GM19035 (cell line): ENCODE measurements around the gene NCAPD3.
A peak's percentile ranks its signal among the peaks of the same experiment; 100 is the strongest.

Experiments used
- ATAC-seq: cut with Tn5 transposase; IDR thresholded peaks from one replicate; pipeline ENCODE4 v1.9.1; 2021; ENCODE audit not compliant: unreplicated experiment

The NCAPD3 gene

DNA sequence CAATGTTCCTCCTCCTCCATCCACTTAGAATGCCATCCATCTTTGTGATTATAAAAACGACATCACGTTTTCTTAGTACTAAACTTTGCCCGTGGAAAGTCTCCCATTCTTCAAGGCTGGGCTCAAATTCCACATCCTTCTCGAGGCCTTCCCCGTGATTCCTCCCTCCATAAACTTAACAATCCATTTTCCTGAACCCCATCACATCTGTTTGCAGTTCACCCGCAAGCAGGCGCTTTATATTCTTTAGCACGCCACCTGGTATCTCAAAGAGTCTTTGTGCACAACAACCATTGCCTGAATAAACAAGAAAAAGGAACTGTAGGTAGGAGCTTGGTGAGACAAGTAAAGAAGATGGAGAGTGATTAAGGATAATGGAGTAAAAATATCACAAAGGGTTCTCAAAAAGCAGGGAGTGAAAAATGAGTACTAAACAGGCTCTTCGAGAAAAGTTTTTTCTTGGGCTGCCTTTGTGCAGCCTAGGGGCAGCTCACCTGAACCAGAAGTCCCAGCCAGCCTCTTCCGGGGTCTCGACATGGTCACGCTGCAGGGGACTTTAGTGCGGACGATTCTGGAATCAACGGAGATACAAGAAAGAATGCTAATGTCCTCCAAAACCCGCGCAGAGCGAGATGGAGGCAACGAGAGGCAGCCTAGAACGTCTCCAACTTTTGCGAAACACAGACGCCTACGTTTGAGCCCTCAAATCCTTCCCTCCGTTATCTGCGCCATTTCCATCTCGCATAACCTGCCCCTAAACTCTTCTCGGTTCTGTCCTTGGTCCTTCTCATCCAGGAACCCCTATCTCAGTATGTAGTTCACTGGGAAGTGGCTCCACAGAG is 28.8 kb upstream of the NCAPD3 start:
- ATAC-seq, result peak; percentile 28

DNA sequence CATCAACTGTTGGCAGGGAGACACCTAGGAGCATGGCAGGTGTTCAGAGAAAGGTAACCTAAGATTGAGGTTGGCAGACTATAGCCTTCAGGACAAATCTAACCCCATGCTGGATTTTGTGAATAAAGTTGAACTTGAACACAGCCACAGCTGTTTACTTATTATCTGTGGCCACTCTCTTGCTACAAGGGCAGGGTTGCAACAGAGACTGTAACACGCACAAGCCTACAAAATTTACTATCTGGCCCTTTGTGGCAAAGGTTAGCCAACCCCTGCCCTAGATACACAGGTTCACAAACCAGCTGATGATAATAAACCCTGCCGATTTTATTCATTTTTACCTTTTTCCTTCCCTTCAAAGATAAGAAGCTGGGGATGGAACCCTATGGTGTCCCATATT is 26.9 kb upstream of the NCAPD3 start:
- no peak for ATAC-seq

DNA sequence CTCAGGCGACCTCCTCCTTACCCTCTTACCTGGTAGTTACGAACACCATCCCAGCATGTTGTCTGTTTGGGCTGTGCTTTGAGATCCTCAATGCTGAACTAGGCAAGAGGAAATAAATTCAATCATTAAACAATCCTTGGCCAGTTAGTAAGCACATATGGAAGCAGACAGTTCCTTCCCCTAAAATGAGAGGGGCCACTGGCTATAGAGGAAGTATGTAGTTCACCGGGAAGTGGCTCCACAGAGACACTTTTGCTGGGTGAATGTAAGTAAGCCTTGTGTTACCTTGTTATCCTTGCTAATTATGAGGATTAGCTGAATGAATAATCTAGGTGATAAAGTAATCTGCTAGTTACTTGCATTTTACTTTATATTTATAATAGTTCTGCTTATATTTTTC is 26.5 kb upstream of the NCAPD3 start:
- no peak for ATAC-seq

DNA sequence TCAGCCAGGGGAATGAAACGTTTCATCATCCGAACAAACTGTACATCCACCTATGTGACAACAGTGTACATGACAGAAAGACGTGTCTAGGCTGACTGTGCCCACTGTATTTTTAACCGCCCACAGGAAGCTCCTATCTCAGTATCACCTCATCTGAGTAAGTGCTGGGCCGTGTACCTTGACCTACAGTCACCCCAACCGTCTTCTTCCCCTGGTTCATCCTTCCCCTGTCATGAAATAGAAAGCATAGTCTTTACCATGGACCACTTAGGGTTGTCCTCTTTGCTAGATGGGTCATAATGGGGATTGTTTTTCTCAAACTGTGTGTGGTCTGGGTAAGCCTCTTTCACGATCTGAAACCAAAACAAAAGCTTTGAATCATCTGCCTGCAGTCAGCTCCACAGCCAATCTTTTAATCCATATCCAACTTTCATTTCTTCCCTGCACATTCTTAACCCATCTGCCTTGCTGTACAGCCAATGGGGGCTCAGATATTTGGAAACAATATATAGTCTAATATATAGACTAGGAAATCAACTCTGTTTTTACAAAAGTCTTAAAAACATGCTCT is 25.2 kb upstream of the NCAPD3 start:
- no peak for ATAC-seq

DNA sequence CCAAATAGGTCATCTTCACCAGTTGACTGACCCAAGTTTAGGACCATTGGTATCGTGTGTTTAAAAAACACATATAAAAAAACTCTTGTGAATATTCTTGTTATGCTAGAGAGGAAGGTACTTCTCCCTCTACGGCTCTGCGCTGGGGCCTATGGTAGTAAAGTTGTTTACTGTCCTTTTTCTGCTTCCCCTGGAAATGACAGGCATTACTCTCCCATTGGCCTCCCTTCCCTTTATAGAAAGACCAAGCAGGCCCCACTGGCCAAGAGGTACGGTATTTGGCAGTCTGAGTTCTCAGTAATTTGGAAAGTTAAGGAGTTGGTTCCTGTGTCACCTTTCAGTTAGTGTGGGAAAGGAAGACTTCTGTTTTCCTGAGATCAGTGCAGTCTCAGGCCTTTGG is 22.9 kb upstream of the NCAPD3 start:
- ATAC-seq, result no peak

DNA sequence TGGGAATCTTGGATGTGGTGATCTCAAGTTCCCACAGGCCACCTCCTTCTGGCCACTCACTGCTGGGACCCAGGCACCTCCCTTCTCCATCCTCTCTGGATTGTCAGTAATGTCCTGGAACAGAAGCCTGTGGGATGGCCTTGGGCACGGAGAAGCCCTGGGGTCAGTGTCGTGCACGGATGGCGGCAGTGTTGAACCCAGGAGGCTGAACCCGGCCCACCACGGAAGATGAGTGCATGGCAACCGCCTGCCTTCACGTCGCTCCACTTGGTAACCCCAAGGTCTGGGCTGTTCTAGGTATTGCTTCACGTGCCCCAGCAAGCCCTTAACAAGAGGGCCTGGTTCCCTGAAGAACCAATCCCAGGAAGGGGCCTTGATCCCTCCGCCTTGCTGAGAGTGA is 22.3 kb upstream of the NCAPD3 start:
- no peak for ATAC-seq

DNA sequence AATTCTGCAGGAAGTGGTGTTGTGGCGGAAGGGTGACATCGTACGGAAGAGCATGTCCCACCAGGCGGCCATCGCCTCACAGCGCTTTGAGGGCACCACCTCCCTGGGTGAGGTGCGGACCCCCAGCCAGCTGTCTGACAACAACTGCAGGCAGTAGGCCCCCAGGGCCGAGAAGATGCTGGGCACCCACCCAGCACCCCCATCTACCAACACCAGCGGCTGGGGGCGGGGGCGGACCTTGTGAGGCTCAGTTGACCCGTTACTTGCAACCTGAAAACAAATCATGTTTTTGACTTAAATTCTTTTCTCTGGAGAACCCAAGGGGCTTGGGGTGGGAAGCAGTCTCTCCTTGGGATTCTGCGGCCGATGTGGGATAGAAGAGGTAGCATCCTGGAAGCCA is 21.7 kb upstream of the NCAPD3 start:
- no peak for ATAC-seq

DNA sequence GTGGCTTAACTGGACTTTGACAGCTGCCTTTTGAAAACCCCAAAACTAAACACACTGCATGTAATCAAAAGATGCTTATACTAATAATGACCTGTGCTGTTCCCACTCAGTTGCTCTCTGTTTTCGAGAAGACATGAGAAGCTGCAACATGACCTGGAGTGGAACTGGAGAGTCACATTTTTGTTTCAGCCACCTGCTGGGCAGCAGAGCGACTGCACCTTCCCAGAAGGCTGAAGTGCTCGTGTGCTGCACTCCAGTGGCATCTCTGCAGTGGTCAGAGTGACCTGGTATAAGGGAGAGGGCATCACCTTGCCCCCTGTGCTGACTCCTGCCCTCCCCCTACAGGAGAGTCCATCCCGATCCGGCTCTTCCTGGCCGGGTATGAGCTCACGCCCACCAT is 20.8 kb upstream of the NCAPD3 start:
- ATAC-seq, result peak; percentile 76

DNA sequence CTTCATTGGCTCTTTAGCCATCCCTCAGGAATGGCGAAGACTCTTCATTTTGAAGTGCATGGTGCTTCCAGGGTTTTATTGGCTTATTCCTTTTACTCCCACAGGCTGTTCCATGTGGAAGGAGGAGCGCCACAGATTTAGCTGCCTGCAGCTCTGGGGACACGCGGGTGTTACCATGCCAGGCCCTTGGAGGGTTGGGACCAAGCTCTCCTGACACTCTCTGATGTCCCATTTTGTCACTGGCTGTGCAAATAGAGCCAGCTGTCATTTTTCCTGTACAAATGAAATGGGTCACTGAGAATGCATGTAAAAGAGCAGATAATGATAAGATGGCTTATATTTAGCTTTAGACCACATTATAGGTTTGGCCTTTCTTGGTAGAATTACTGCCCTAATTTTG is 20.1 kb upstream of the NCAPD3 start:
- ATAC-seq, result no peak

DNA sequence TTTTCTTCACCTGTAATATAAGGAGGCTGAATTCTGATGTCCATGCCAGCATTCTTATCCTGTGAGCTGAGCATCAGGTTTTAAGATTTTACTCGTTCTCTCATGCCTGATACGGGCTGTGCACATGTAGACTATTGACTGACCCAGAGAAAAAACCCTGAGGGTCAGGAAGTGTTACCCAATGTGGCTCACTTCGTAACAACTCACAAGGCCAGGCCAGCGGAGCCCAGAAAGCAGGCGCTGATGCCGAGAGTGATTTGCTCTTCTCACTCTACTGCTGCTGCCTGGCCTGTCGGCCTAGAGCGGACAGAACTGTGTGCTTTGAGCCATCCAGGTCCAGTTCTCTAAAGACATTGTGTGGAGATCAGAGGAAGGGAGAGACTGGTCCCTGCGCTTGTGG is 18.6 kb upstream of the NCAPD3 start:
- ATAC-seq, result no peak

DNA sequence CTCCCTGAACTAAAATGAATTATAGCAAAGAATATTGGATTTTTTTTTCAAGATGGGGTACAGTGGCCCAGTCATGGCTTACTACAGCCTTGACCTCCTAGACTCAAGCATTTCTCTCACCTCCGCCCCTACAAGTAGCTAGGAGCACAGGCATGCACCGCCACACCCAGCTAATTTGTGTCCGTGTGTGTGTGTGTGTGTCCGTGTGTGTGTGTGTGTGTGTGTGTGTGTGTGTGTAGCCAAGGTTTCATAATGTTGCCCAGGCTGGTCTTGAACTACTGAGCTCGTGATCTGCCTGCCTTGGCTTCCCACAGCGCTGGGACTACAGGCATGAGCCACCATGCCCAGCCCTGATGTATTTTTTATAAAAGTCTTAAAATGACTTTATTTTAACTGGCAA is 16.8 kb upstream of the NCAPD3 start:
- no peak for ATAC-seq

DNA sequence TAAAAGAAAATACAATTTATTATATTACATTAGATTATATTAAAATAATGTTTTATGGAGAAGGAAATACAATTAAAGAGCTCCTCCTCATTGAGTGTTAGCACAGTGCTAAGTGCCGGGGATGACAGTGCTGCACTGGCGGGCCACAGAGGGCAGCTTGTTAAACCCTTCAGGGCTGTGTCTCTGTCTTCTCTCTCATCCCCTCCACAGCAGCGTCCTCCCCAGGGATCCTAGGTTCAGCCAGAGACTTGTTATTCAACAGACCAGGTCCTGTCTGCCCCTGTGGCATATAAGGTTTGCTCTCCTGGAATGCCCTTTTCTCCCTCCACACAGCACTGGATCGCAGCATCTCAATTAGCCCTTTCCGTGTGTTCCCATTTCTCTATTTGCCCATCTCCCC is 15.2 kb upstream of the NCAPD3 start:
- no peak for ATAC-seq

DNA sequence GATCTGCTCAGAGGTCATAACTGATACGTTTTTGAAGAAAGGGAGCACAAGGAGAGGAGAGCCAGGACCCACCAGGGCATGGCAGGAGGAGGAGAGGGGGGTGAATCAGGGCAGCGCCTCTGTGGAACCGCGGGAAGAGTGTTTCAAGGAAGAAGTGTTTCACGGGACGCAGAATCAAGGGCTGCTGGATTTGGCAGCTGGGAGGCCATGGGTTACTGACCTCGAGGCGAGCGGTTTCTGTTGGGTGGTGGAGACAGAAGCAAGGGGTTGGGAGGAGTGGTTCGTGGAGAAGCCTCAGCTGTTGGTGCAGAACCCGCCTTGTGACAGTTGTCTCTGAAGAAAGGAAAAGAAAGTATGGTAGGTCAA is 13.8 kb upstream of the NCAPD3 start:
- no peak for ATAC-seq

DNA sequence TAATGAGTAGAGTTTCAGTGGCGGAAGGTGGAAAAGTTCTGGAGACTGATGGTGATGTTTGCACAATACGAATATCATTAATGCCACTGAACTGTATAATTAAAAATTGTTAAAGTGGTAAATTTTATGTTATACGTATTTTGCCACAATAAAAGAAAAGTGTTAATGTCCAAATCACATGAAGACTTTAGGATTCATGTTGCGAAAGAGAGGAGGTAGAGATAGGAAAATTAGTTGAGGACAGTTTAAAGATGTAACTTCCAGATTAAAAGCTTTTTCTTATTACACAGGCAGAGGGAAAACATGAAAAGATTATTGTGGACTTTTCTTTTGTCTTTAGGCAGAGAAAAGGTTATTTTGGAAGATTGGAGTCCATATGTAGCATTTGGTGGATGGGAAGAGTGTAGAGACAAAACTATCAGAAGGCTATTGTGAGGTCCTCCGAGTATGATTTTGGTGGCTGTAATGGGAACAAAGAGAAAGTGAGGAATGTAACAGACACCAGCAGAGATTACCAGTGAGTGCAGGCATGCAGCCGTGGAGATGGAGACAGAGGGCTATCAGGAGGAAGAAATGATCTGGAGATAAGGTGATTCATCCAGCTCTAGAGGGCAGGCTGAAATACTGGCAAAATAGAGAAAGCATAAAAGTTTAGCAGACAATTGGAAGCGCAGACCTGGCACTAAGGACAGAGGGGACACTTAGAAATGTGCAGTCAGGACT is 13.2 kb upstream of the NCAPD3 start:
- no peak for ATAC-seq

DNA sequence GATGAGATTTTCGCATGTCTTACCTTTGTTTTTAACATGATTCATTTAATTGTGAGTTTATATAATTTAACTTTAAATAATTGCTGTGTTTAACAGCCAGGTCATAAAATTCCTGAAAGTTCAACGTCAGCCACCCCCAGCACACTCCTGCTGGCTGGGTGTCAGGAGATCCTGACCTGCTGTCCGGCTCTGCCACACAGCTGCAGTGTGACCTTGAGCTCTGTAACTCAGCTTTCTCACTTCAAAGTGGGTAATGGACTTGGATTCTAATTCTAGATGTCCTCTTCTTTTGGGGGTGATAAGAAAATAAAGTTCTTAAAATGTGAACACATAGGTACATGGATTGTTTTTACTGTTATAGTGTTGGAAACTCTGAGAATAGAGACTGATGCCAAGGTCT is 11.6 kb upstream of the NCAPD3 start:
- ATAC-seq, result no peak

DNA sequence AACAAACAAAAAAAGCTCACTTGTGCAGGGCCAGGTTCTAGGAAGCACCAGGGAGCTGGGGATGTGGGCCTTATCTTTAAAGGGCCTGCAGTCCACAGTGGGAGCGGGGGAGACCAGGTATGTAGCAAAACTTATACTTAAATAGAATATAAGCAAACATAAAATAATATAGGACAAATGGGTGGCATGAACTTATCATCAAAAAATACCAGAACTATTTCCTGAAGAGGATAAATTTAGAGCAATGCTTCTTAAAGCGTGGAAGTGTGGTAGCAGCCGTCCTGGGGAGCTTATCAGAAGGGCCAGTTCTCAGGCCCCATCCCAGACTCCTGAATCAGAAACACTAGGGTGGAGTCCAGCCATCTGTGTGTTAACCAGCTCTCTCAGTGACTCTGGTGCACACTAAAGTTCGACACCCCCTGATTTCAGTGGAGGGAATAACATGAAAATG is 10.0 kb upstream of the NCAPD3 start:
- no peak for ATAC-seq

DNA sequence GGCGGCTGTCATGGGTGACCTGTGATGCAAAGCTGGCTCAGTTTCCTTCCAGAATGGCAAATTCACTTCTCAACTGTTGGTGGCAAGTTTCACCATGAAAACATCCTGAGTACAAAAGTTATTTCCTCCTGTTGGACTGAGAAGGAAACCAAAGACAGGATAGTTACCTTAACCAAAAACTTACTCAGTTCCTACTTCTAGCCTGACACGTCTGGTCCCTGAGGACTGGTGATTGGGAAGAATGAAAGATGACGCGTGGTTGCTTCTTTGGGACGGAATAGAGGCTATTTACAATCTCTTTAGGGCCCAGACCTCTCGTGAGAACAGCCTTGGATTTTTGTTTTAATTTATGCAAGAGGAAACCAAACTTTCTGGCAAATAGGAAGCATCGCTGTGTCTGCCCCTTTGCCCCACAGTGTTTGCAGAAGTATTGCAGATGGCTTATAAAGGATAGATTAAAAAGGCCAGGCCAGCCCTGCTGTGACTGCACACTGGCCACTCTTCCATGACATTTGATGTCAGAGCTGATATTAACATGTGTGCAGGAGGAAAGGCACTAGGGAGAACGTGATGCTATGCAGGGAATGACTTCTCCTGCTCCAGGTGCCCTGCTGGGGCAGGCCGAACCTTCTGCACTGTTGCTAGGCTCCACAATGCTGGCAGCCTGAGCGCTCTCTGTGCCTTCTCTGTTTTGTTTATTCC is 8.3 kb upstream of the NCAPD3 start:
- no peak for ATAC-seq

DNA sequence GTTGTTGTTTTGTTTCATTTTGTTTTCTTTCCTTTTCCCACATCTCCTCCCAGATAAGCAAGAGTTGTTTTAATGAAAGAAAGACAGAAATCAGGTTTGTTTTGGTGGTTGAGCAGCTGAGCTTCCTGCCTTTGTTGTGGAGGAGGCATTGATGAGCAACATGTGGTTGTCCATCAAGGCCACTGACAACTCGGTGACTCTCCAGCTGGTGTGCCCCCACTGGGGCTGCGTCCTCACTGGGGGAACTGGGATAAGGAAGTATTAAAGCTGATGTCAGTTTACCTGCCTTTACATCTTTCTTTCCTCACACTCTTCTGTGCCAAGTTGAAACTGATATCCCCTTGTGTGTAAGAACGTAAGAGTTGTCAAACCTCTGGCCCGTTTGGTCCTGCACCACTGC is 6.6 kb upstream of the NCAPD3 start:
- no peak for ATAC-seq

DNA sequence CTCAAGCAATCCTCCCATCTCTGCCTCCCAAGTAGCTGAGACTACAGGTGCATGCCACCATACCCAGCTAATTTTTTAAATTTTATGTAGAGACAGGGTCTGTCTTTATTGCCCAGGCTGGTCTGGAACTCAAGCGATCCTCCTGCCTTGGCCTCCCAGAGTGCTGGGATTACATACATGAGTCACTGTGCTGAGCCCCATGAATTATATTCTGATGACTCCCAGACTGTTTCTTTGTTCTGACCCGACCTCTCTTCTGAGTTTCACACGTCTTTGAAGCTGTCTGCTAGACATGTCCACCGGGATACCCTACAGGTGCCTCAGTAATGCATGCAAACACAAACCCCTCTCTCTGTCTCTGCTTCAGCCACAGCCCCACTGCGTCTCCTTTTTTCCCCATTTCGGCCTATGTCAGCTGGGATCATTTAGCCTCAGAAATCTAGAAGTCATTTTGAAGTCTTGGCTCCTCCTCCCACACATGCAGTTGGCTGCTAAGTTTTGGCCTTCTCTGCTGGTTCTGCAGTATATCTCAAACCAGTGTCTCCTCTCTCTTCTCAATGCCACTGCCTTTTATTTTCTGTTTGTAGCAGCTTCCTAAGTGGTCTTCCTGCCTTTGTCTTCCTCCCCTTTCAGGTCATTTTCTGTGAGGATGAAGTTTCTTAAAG is 5.5 kb upstream of the NCAPD3 start:
- no peak for ATAC-seq

DNA sequence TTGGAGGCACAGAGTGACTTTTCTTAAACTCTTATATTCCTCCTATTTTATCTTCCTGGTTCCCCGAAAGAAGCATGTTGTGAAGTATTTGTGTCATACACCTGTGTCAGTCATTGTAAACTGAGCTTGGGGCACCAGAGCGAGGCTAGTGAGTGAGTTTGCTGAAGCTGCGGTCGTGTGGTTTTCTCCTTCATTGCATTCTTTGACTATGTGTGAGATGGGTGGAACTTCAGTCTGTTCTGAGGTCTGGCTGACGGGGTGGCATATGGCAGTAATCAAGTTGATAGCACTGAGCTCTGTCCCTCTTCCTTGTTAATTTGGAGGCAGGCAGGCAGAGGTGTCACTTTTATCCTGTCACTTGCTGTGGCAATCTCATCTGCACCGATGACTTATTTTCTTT is 4.9 kb upstream of the NCAPD3 start:
- peak; percentile 47 for ATAC-seq

DNA sequence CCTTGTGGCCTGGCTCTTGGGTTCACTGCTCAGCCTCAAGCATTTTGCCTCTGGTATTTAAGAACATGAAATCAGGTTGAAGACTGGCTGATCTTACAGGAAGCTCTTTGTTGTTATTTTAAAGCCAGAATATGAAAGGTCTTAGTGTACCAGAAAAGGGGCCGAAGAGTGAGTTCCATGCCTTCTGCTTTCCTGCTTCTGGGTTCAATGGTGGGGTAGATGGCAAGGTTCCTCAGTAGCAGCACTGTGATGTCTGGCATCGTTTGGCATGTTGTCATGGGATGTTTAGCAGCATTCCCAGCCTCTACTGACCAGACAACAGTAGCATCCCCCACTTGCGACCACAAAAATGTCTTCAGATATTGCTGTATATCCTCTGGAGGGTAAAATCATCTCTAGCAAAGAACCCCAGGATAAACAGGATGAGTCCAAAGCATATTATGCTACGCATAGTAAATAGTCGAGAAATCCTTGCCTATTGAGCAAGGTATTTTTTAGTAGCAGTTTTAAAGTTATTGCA is 3.1 kb upstream of the NCAPD3 start:
- no peak for ATAC-seq
